CD4-positive, CD25-positive, alpha-beta regulatory T cell (primary cell): ENCODE data around the gene ETFBKMT. TPM values are rescaled to one million over a fixed set of nuclear protein-coding genes. Genes with fewer than 3 reads are reported as not detected.
"Not testable (repeated sequence)": the region's sequence is repeated elsewhere in the genome, so short reads cannot be mapped to it uniquely, and the experiment has no call there.

Source experiments
- ATAC-seq, 2 donors: fragments of 150-1000 bp; cut with Tn5 transposase; one replicate each; pipeline ENCODE4 v1.10.0; 2021; ENCODE audit warnings: low read depth in 2 of 2, moderate number of reproducible peaks in 2 of 2, moderate library complexity in 1 of 2
- DNase-seq, 3 donors: peaks; one replicate each; pipeline versions ENCODE4 v3.0.0 to v3.0.0-alpha.2; 2012 to 2022; ENCODE audit warnings: mixed read lengths in 1 of 3
- H3K27ac ChIP-seq: one replicate; pipeline ENCODE4 v1.7.0; 2013; ENCODE audit warnings: mild to moderate bottlenecking, low read length; ENCODE audit not compliant: insufficient read depth, poor library complexity, severe bottlenecking
- H3K27me3 ChIP-seq: one replicate; pipeline ENCODE4 v1.7.0; 2013; ENCODE audit warnings: low read length; ENCODE audit not compliant: control insufficient read depth, insufficient read depth
- H3K36me3 ChIP-seq: one replicate; pipeline ENCODE4 v1.7.0; 2013; ENCODE audit warnings: mild to moderate bottlenecking, low read length, moderate library complexity; ENCODE audit not compliant: control insufficient read depth, insufficient read depth
- H3K4me1 ChIP-seq: 2 replicates; pipeline ENCODE4 v1.7.0; 2013; ENCODE audit warnings: mild to moderate bottlenecking, low read length; ENCODE audit not compliant: insufficient read depth, control insufficient read depth, poor library complexity, severe bottlenecking
- H3K4me3 ChIP-seq: one replicate; pipeline ENCODE4 v1.7.0; 2013; ENCODE audit warnings: low read depth, mild to moderate bottlenecking, low read length, moderate library complexity
- H3K9me3 ChIP-seq, 2 experiments: 1 replicate in 1 of 2; 2 replicates in 1 of 2; pipeline ENCODE4 v1.7.0; 2013; ENCODE audit warnings: low read length in 2 of 2, mild to moderate bottlenecking in 1 of 2, moderate library complexity in 1 of 2; ENCODE audit not compliant: control insufficient read depth in 2 of 2
- H3K27ac Mint-ChIP-seq, 3 donors: one replicate each; pipeline ENCODE4 v1.8.0; 2020 to 2022; ENCODE audit warnings: mild to moderate bottlenecking in 3 of 3, mixed read lengths in 3 of 3, moderate library complexity in 2 of 3
- H3K27me3 Mint-ChIP-seq: one replicate; pipeline ENCODE4 v1.8.0; 2022; ENCODE audit warnings: mild to moderate bottlenecking, mixed read lengths
- H3K36me3 Mint-ChIP-seq: one replicate; pipeline ENCODE4 v1.8.0; 2020; ENCODE audit warnings: mixed read lengths
- H3K4me1 Mint-ChIP-seq, 4 donors: one replicate each; pipeline ENCODE4 v1.8.0; 2020 to 2022; ENCODE audit warnings: mixed read lengths in 4 of 4, mild to moderate bottlenecking in 1 of 4
- H3K4me3 Mint-ChIP-seq, 4 donors: one replicate each; pipeline ENCODE4 v1.8.0; 2020 to 2022; ENCODE audit warnings: mild to moderate bottlenecking in 4 of 4, mixed read lengths in 4 of 4, moderate library complexity in 3 of 4
- H3K9me3 Mint-ChIP-seq, 7 donors: one replicate each; pipeline ENCODE4 v1.8.0; 2020 to 2022; ENCODE audit warnings: mixed read lengths in 7 of 7, mild to moderate bottlenecking in 3 of 7, moderate library complexity in 2 of 7
- polyA plus RNA-seq, 4 donors: library from polyadenylated mRNA; unstranded; fragments of 300-500 nt; fragmentation: Illumina TruSeq; gene quantifications; one replicate each; pipeline ENCODE4 v1.2.3, GENCODE V29; 2021
- total RNA-seq: library from RNA; stranded (reverse); gene quantifications from one replicate; pipeline ENCODE4 v1.2.3, GENCODE V29; 2022

The ETFBKMT gene
- total and polyA plus RNA-seq, 5 donors from 2014 or later: 0.39 to 2.0 (median 0.63) TPM

DNA sequence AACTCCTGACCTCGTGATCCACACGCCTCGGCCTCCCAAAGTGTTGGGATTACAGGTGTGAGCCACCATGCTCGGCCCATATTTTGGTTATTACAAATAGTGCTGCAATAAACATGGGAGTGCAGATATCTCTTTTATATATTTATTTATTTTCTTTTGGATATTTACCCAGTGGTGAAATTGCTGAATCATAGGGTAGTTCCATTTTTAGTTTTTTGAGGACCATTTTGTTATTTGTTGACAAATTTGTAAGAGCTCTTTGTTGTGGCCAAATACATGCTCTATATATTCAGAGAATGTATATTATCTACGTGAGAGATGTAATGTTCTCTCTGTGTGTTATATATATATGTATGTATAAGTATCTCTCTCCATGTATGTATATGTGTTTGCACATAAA is 53.4 kb downstream of the ETFBKMT start:
- H3K27me3 ChIP-seq: no peaks in the 10 kb centered on the region
- no peak overlapping the region for H3K4me3 Mint-ChIP-seq
- H3K36me3 ChIP-seq: peaks cover 6% of the 10 kb centered on the region
- H3K4me1 Mint-ChIP-seq: peaks cover 1 to 16% (median 4%) of the 10 kb centered on the region in 4 donors
- H3K9me3 ChIP-seq: peaks cover 5 to 11% of the 10 kb centered on the region in 2 experiments
- no peaks in the 10 kb centered on the region for H3K4me1 ChIP-seq
- H3K4me3 ChIP-seq: no peak overlapping the region
- H3K36me3 Mint-ChIP-seq: peaks cover 40% of the 10 kb centered on the region
- DNase-seq (no peak), ATAC-seq (no peak)
- H3K9me3 Mint-ChIP-seq: peaks cover under 1 to 32% (median 10%) of the 10 kb centered on the region in 7 donors
- H3K27ac ChIP-seq: no peak overlapping the region
- no peaks in the 10 kb centered on the region for H3K27me3 Mint-ChIP-seq
- H3K27ac Mint-ChIP-seq: no peak overlapping the region

DNA sequence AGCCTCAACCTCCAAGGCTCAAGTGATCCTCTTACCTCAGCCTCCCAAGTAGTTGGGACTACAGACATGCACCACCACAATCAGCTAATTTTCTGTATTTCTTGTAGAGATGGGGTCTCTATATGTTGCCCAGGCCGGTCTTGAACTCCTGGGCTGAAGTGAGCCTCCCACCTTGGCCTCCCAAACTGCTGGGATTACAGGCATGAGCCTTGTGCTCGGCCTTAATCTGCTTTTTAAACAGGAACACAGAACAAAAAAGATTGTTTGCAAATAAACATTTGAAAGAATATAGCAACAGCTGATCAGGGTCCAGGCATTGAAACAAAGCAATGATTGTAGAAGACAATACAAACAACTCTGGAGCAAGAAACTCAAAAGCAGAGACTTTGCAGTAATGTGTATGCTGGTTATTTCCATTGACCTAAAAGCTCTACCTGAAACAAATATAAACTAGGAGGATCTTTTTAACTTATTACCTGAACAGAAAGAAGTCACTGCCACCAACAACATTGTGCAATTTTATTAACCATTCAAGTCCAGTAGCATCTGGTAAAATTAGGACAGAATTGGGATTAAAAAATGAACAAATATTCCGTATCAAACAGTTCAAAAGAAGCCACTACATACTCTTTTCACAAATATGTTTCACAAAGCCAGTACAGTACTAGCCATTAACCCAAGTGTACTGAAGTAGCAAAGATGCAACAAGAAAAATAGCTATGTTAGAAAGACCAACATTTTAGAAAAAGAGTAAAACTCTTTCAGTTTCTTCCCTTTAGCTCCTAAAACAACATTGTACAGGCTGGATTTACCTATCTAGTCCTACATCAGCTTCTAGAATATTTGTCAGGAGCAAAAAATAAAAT is 55.2 kb downstream of the ETFBKMT start:
- Mint-ChIP-seq H3K4me1 (peaks cover 5 to 26% (median 11%) of the 10 kb centered on the region in 4 donors), H3K27me3 (no peaks in the 10 kb centered on the region), H3K9me3 (peaks cover 0 to 26% (median 9%) of the 10 kb centered on the region in 7 donors), H3K36me3 (peaks cover 39% of the 10 kb centered on the region), H3K27ac (peak overlapping the region in 1 of 3 donors; percentile 79), H3K4me3 (no peak overlapping the region)
- H3K27ac ChIP-seq: no peak overlapping the region
- ATAC-seq (no peak), DNase-seq (no peak)
- no peaks in the 10 kb centered on the region for H3K27me3 ChIP-seq
- H3K36me3 ChIP-seq: peaks cover 2% of the 10 kb centered on the region
- H3K4me3 ChIP-seq: no peak overlapping the region
- H3K4me1 ChIP-seq: no peaks in the 10 kb centered on the region
- H3K9me3 ChIP-seq: peaks cover 4 to 5% of the 10 kb centered on the region in 2 experiments

DNA sequence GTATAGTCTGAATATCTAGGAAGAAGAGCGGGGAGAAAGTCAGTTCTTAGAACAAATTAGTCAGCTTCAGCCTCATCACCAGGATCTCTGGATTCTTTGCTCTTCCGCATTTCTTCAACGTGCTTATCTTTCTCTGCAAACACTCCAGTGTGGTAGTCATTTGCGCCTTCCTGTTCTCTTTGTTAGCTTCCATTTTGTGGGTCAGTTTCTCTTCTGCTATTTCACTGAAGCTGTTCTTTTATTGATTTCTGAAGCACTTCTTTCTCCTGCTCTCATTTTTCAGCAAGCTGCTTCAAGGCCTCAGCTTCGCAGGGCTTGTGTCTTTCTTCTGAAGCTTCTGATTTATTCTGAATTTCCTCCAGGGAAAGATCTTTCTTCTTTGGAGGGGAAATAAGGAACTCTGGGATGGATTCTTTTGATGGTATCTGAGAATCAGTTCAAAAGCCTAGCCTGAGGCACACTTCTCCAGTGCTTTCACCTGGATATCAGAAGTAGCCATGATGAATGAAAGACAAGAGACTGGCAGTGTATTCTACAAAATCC is 55.9 kb downstream of the ETFBKMT start:
- no peak overlapping the region for H3K27ac ChIP-seq

DNA sequence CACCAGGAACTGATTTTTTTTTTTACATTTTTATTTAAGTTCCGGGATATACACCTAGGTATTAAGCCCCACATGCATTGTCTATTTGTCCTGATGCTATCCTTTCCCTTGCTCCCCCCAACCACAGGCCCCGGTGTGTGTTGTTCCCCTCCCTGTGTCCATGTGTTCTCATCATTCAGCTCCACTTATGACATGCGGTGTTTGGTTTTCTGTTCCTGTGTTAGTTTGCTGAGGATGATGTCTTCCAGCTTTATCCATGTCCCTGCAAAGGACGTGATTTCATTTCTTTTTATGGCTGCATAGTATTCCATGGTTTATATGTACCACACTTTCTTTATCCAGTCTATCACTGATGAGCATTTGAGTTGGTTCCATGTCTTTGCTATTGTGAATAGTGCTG is 57.5 kb downstream of the ETFBKMT start:
- H3K4me1 Mint-ChIP-seq: peaks cover 10 to 37% (median 16%) of the 10 kb centered on the region in 4 donors
- H3K9me3 Mint-ChIP-seq: peaks cover 0 to 16% (median 6%) of the 10 kb centered on the region in 7 donors
- H3K4me1 ChIP-seq, ATAC-seq, H3K9me3 ChIP-seq, H3K4me3 ChIP-seq, H3K36me3 ChIP-seq, DNase-seq, H3K27me3 Mint-ChIP-seq, H3K27ac ChIP-seq, H3K27me3 ChIP-seq: not testable (repeated sequence)
- H3K36me3 Mint-ChIP-seq: peaks cover 43% of the 10 kb centered on the region
- peak overlapping the region in 2 of 3 donors; percentile 12 to 76 for H3K27ac Mint-ChIP-seq
- peak overlapping the region in 1 of 4 donors; percentile 17 for H3K4me3 Mint-ChIP-seq

More for the DNA sequence above, 55.9 kb downstream of the ETFBKMT start:
- Mint-ChIP-seq H3K4me3 (no peak overlapping the region), H3K4me1 (peaks cover 5 to 25% (median 10%) of the 10 kb centered on the region in 4 donors), H3K9me3 (peaks cover 0 to 22% (median 8%) of the 10 kb centered on the region in 7 donors), H3K27ac (peak overlapping the region in 1 of 3 donors; percentile 79), H3K36me3 (peaks cover 35% of the 10 kb centered on the region), H3K27me3 (no peaks in the 10 kb centered on the region)
- ATAC-seq (no peak), DNase-seq (no peak)
- Histone ChIP-seq H3K9me3 (peaks cover 4 to 5% of the 10 kb centered on the region in 2 experiments), H3K4me1 (no peaks in the 10 kb centered on the region), H3K27me3 (no peaks in the 10 kb centered on the region), H3K36me3 (peaks cover 5% of the 10 kb centered on the region), H3K4me3 (no peak overlapping the region)

DNA sequence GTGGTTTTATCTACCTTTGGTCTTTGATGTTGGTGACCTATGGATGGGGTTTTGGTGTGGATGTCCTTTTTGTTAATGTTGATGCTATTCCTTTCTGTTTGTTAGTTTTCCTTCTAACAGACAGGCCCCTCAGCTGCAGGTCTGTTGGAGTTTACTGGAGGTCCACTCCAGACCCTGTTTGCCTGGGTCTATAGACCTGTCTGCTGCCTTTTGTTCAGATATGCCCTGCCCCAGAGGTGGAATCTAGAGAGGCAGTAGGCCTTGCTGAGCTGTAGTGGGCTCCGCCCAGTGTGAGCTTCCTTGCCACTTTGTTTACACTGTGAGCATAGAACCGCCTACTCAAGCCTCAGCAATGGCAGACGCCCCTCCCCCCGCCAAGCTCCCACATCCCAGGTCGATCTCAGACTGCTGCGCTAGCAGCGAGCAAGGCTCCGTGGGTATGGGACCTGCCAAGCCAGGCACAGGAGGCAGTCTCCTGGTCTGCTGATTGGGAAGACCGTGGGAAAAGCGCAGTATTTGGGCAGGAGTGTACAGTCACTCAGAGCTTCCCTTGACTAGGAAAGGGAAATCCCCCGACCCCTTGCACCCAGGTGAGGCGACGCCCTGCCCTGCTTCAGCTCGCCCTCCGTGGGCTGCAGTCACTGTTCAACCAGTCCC is 59.2 kb downstream of the ETFBKMT start:
- H3K4me3 Mint-ChIP-seq, ATAC-seq, H3K4me3 ChIP-seq, H3K27me3 Mint-ChIP-seq, H3K36me3 ChIP-seq, H3K27ac ChIP-seq, H3K27me3 ChIP-seq, H3K9me3 ChIP-seq: not testable (repeated sequence)
- H3K27ac Mint-ChIP-seq: peak overlapping the region in 1 of 3 donors; percentile 71
- H3K9me3 Mint-ChIP-seq: peaks cover 0 to 25% (median 6%) of the 10 kb centered on the region in 7 donors
- H3K4me1 ChIP-seq: peaks cover 15% of the 10 kb centered on the region
- DNase-seq: peak in 1 of 3 donors; percentile 55
- H3K4me1 Mint-ChIP-seq: peaks cover 23 to 54% (median 30%) of the 10 kb centered on the region in 4 donors
- peaks cover 54% of the 10 kb centered on the region for H3K36me3 Mint-ChIP-seq

DNA sequence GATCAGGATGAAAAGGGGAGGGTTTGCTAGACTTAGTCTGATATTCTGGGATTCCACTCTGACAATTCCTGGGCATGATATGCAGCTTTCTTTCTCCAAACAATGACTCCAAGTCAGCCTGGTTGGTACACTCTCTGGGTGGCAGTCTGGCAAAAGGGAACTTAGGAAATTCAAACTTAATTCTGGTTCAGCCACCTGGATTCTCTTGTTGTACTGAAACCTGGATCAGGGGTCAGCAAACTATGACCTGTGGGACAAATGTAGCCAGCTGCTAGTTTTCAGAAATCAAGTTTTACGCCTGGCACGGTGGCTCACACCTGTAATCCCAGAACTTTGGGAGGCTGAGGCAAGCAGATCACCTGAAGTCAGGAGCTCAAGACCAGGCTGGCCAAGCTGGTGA is 63.1 kb downstream of the ETFBKMT start:
- peak overlapping the region; percentile 51 to 95 (median 72) for H3K27ac Mint-ChIP-seq
- ATAC-seq (no peak), DNase-seq (no peak)
- no peaks in the 10 kb centered on the region for H3K27me3 Mint-ChIP-seq
- H3K4me1 Mint-ChIP-seq: peaks cover 38 to 73% (median 52%) of the 10 kb centered on the region in 4 donors
- Histone ChIP-seq H3K4me1 (peaks cover 25% of the 10 kb centered on the region), H3K27ac (no peak overlapping the region), H3K36me3 (peaks cover 5% of the 10 kb centered on the region), H3K27me3 (no peaks in the 10 kb centered on the region), H3K4me3 (no peak overlapping the region), H3K9me3 (no peaks in the 10 kb centered on the region)
- peaks cover 2 to 30% (median 6%) of the 10 kb centered on the region in 7 donors for H3K9me3 Mint-ChIP-seq
- peak overlapping the region in 1 of 4 donors; percentile 75 for H3K4me3 Mint-ChIP-seq
- peaks cover 63% of the 10 kb centered on the region for H3K36me3 Mint-ChIP-seq
